B cell (primary cell): ENCODE data around the gene KRTAP21-1. TPM values are rescaled to one million over a fixed set of nuclear protein-coding genes. Genes with fewer than 3 reads are reported as not detected.

Experiments used
- ATAC-seq: fragments of 200-7000 bp; cut with Tn5 transposase; one replicate; pipeline ENCODE4 v1.10.0; 2021; ENCODE audit warnings: low read depth, mild to moderate bottlenecking, moderate number of reproducible peaks, moderate library complexity
- CTCF ChIA-PET: fragments of 350-600 bp; sonication (Branson Sonifier 250); formaldehyde crosslinking; loops from one replicate; lab custom pipeline; 2021; ENCODE audit warnings: antibody characterized with exemption, inconsistent platforms; lab: Charles Lee
- POLR2A ChIA-PET: fragments of 350-600 bp; sonication (Branson Sonifier 250); formaldehyde crosslinking; loops from one replicate; lab custom pipeline; 2021; ENCODE audit warnings: antibody characterized with exemption; lab: Charles Lee
- DNase-seq: peaks from one replicate; pipeline ENCODE4 v3.0.0; 2013
- H2AFZ ChIP-seq: 2 replicates; pipeline ENCODE4 v1.6.1; 2012; ENCODE audit warnings: mild to moderate bottlenecking, low read depth, low read length; ENCODE audit not compliant: insufficient read depth, poor library complexity, severe bottlenecking
- H3K27ac ChIP-seq, 2 donors: 1 replicate in 1 of 2; 2 replicates in 1 of 2; pipeline ENCODE4 v1.5.1; 2012 to 2013; ENCODE audit warnings: low read length in 2 of 2, mild to moderate bottlenecking in 2 of 2, moderate library complexity in 1 of 2
- H3K27me3 ChIP-seq, 4 experiments: fragments of 200-600 bp in 1 of 4; sonication (generic) in 1 of 4; replicated peaks in 1 of 4; 1 replicate in 2 of 4; 2 replicates in 2 of 4; pipeline versions ENCODE4 v1.6.1 to v1.7.0; 2013 to 2016; ENCODE audit warnings: low read length in 3 of 4, mild to moderate bottlenecking in 2 of 4, mixed read lengths in 1 of 4, moderate library complexity in 1 of 4; ENCODE audit not compliant: insufficient read depth in 4 of 4, control insufficient read depth in 3 of 4; ENCODE audit errors: control extremely low read depth in 1 of 4
- H3K36me3 ChIP-seq, 2 experiments: replicated peaks in 1 of 2; 1 replicate in 1 of 2; 2 replicates in 1 of 2; pipeline versions ENCODE4 v1.6.1 to v1.7.1; 2013; ENCODE audit warnings: low read length in 1 of 2; ENCODE audit not compliant: insufficient read depth in 2 of 2, control insufficient read depth in 1 of 2; ENCODE audit errors: control extremely low read depth in 1 of 2, extremely low read depth in 1 of 2
- H3K4me1 ChIP-seq, 2 donors: fragments of 200-600 bp in 1 of 2; sonication (generic) in 1 of 2; 1 replicate in 1 of 2; 2 replicates in 1 of 2; pipeline versions ENCODE4 v1.5.1 to v1.6.1; 2013 to 2017; ENCODE audit warnings: low read length in 2 of 2; ENCODE audit not compliant: control insufficient read depth in 2 of 2, insufficient read depth in 2 of 2
- H3K4me2 ChIP-seq: replicated peaks from 2 replicates; pipeline ENCODE3; 2012; ENCODE audit warnings: mild to moderate bottlenecking, low read depth, low read length; ENCODE audit not compliant: poor library complexity, severe bottlenecking
- H3K4me3 ChIP-seq, 5 experiments: fragments of 200-600 bp in 1 of 5; sonication (generic) in 1 of 5; 1 replicate in 3 of 5; 2 replicates in 2 of 5; pipeline versions ENCODE4 v1.5.1 to v1.7.0; 2011 to 2016; ENCODE audit warnings: low read length in 4 of 5, mild to moderate bottlenecking in 4 of 5, low read depth in 2 of 5, control low read depth in 1 of 5, moderate library complexity in 1 of 5; ENCODE audit not compliant: insufficient read depth in 1 of 5; ENCODE audit errors: control extremely low read depth in 1 of 5, extremely low read depth in 1 of 5
- H3K79me2 ChIP-seq: fragments of 200-600 bp; sonication (generic); one replicate; pipeline ENCODE4 v1.6.0; 2016; ENCODE audit warnings: low read length; ENCODE audit not compliant: control insufficient read depth, insufficient read depth
- H3K9ac ChIP-seq: fragments of 200-600 bp; sonication (generic); 2 replicates; pipeline ENCODE4 v1.6.1; 2017; ENCODE audit warnings: mild to moderate bottlenecking, low read length, moderate library complexity
- H3K9me3 ChIP-seq, 3 donors: one replicate each; pipeline versions ENCODE4 v1.6.1 to v1.7.1; 2013; ENCODE audit warnings: low read length in 2 of 3; ENCODE audit not compliant: control insufficient read depth in 2 of 3, insufficient read depth in 1 of 3; ENCODE audit errors: control extremely low read depth in 1 of 3
- H4K20me1 ChIP-seq: 2 replicates; pipeline ENCODE4 v1.6.0; 2012; ENCODE audit warnings: mild to moderate bottlenecking, low read length; ENCODE audit not compliant: insufficient read depth, control insufficient read depth, poor library complexity, severe bottlenecking
- H3K27ac Mint-ChIP-seq: one replicate; pipeline ENCODE4 v1.8.0; 2021; ENCODE audit warnings: mixed read lengths
- H3K27me3 Mint-ChIP-seq: one replicate; pipeline ENCODE4 v1.8.0; 2021; ENCODE audit warnings: mixed read lengths
- H3K4me1 Mint-ChIP-seq: one replicate; pipeline ENCODE4 v1.8.0; 2021; ENCODE audit warnings: mixed read lengths
- H3K4me3 Mint-ChIP-seq: one replicate; pipeline ENCODE4 v1.8.0; 2021; ENCODE audit warnings: mixed read lengths
- H3K9me3 Mint-ChIP-seq: one replicate; pipeline ENCODE4 v1.8.0; 2022; ENCODE audit warnings: mixed read lengths; ENCODE audit not compliant: insufficient read depth
- EZH2 ChIP-seq: IDR thresholded peaks from 2 replicates; pipeline ENCODE4 v1.6.1; 2012; ENCODE audit warnings: borderline replicate concordance, low read depth, mild to moderate bottlenecking, moderate library complexity, low read length; ENCODE audit not compliant: insufficient read depth, poor library complexity, severe bottlenecking
- WGBS: methylation state at CpG from one replicate; pipeline ENCODE4 v1.1.5; 2013; ENCODE audit warnings: missing lambda C conversion rate; ENCODE audit not compliant: insufficient coverage; 5-methylcytosine and 5-hydroxymethylcytosine counted together
- intact Hi-C: fragments of 100-400 bp; cut with micrococcal nuclease; formaldehyde crosslinking; loops from one replicate; pipeline ENCODE4 v1.10.0; 2022
- polyA plus RNA-seq: library from polyadenylated mRNA; depleted of rRNA; stranded (reverse); fragments of >200 nt; gene quantifications from 2 replicates; pipeline ENCODE4 v1.2.3, GENCODE V29; 2012
- total RNA-seq, 2 donors: library from RNA; stranded (reverse); fragments of 120-200 nt in 1 of 2; gene quantifications; 1 replicate in 1 of 2; 2 replicates in 1 of 2; pipeline versions ENCODE4 v1.2.3 to v1.2.4, GENCODE V29; 2013 to 2022
- TF ChIP-seq, protein P1 (sequence below): fragments of 200-600 bp; IDR thresholded peaks from one replicate; pipeline ENCODE4 v1.8.0; 2022; ENCODE audit warnings: antibody characterized with exemption, mild to moderate bottlenecking

KRTAP21-1 gene
- total and polyA plus RNA-seq, 2 donors (not counting 1 experiment from before 2014, with no cell fraction given): not detected

DNA sequence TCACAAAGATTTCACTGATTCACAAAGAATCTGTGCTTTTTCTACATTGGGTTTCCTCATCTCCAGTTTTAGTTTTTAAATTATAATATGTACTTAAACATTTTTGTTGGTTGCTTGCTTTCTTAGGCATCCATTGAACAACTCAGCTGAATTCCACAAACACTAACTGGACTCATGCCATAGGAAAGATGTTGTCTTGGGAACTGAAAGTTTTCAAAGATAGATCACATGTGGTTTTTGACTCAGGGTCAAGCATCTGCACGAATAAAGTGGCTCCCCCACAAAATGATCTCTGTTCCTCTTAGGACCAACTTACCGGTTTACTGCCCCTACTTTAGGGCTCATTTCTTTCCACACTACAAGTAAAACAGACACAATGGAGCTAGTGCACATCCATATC, 3.1 kb upstream of the KRTAP21-1 start:
- no peak overlapping the region for H3K27ac Mint-ChIP-seq
- TF ChIP-seq, protein P1, sequence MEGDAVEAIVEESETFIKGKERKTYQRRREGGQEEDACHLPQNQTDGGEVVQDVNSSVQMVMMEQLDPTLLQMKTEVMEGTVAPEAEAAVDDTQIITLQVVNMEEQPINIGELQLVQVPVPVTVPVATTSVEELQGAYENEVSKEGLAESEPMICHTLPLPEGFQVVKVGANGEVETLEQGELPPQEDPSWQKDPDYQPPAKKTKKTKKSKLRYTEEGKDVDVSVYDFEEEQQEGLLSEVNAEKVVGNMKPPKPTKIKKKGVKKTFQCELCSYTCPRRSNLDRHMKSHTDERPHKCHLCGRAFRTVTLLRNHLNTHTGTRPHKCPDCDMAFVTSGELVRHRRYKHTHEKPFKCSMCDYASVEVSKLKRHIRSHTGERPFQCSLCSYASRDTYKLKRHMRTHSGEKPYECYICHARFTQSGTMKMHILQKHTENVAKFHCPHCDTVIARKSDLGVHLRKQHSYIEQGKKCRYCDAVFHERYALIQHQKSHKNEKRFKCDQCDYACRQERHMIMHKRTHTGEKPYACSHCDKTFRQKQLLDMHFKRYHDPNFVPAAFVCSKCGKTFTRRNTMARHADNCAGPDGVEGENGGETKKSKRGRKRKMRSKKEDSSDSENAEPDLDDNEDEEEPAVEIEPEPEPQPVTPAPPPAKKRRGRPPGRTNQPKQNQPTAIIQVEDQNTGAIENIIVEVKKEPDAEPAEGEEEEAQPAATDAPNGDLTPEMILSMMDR: no peak
- TF ChIP-seq EZH2: no peak
- no peak overlapping the region for H3K4me3 ChIP-seq
- H2AFZ ChIP-seq: no peak overlapping the region
- intact Hi-C loops: no loop called here
- H3K4me1 ChIP-seq: no peaks in the 10 kb centered on the region
- DNase-seq (no peak), ATAC-seq (no peak)
- H3K27me3 Mint-ChIP-seq: no peaks in the 10 kb centered on the region
- no peak overlapping the region for H3K4me3 Mint-ChIP-seq
- H4K20me1 ChIP-seq: no peaks in the 10 kb centered on the region
- no peaks in the 10 kb centered on the region for H3K36me3 ChIP-seq
- H3K9ac ChIP-seq: no peak overlapping the region
- POLR2A ChIA-PET: no interaction called here
- H3K4me1 Mint-ChIP-seq: no peaks in the 10 kb centered on the region
- CTCF ChIA-PET: no interaction called here
- H3K27ac ChIP-seq: no peak overlapping the region
- no CpG with 5 or more reads among the region's 2 CpGs for WGBS
- H3K9me3 ChIP-seq: no peaks in the 10 kb centered on the region
- no peaks in the 10 kb centered on the region for H3K27me3 ChIP-seq
- H3K9me3 Mint-ChIP-seq: peaks cover 7% of the 10 kb centered on the region
- H3K4me2 ChIP-seq: no peak overlapping the region
- no peaks in the 10 kb centered on the region for H3K79me2 ChIP-seq

DNA sequence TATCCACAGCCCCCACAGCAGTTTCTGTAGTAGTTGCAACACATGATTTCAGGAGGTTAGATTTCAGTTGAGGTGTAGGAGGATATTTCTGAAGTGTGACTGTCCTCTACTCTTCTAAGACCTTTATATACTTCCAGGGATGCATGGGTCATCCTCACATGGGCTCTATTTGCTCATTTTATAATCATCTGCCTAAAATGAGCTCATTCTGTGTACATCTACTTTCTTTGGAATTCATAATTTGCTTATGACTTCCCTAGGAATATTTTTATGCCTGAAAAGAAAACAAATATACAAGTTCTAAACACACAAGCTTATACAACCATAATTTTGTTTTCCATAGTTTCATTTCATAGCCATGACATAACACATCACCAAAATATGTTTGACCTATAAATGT, 8.1 kb downstream of the KRTAP21-1 start, which contains the start of gene KRTAP21-2:
KRTAP21-2 (minus strand) TSS at position 101 of the 400 bp plus-strand sequence; CDS start at position 44, 57 bp downstream.
- H2AFZ ChIP-seq: no peak within 1 kb of the TSS
- H3K4me2 ChIP-seq: no peak within 1 kb of the TSS
- Mint-ChIP-seq H3K4me3 (no peak within 1 kb of the TSS), H3K4me1 (no peaks in the 10 kb centered on the region), H3K27me3 (no peaks in the 10 kb centered on the region), H3K9me3 (peaks cover 8% of the 10 kb centered on the region), H3K27ac (no peak within 1 kb of the TSS)
- peaks cover 0 to 3% (median 0%) of the 10 kb centered on the region in 3 donors for H3K9me3 ChIP-seq
- no peak within 1 kb of the TSS for H3K4me3 ChIP-seq
- no peak for TF ChIP-seq EZH2
- TF ChIP-seq, protein P1: no peak
- H3K27me3 ChIP-seq: no peaks in the 10 kb centered on the region
- DNase-seq (no peak), ATAC-seq (no peak)
- no peaks in the 10 kb centered on the region for H4K20me1 ChIP-seq
- H3K27ac ChIP-seq: no peak within 1 kb of the TSS
- no peaks in the 10 kb centered on the region for H3K79me2 ChIP-seq
- H3K36me3 ChIP-seq: no peaks in the 10 kb centered on the region
- intact Hi-C loops: no loop called here
- POLR2A ChIA-PET: no interaction called here
- no peak within 1 kb of the TSS for H3K9ac ChIP-seq
- CTCF ChIA-PET: no interaction called here
- no peaks in the 10 kb centered on the region for H3K4me1 ChIP-seq
